Panc1 (cell line): ENCODE measurements around the gene ATF5. TPM values are rescaled to one million over a fixed set of nuclear protein-coding genes. Genes with fewer than 3 reads are reported as not detected.

Source experiments
- ATAC-seq: fragments of 200-7000 bp; cut with Tn5 transposase; 2 replicates; pipeline ENCODE4 v1.9.1; 2020; ENCODE audit warnings: mild to moderate bottlenecking, moderate library complexity
- BruUV-seq: library from RNA; stranded (reverse); fragments of 400-500 nt; replicated peaks from 2 replicates; lab custom pipeline; 2021; lab: Mats Ljungman, UMichigan
- CTCF ChIA-PET: fragments of 300-600 bp; sonication (Branson Sonifier 250); formaldehyde crosslinking; loops from one replicate; lab custom pipeline; 2022; ENCODE audit warnings: antibody characterized with exemption; lab: Charles Lee
- POLR2A ChIA-PET: fragments of 300-600 bp; sonication (Branson Sonifier 250); formaldehyde crosslinking; loops from one replicate; lab custom pipeline; 2022; ENCODE audit warnings: antibody characterized with exemption; lab: Charles Lee
- DNase-seq: peaks from one replicate; pipeline ENCODE4 v3.0.0-alpha.2; 2010; ENCODE audit warnings: low read depth, low spot score
- H3K27ac ChIP-seq: 2 replicates; pipeline ENCODE4 v1.5.1; 2011; ENCODE audit warnings: mild to moderate bottlenecking, low read length, inconsistent platforms
- H3K27me3 ChIP-seq: fragments of 200-500 bp; sonication (Bioruptor generic); 2 replicates; pipeline ENCODE4 v1.6.0; 2014; ENCODE audit warnings: low read length, inconsistent platforms; ENCODE audit not compliant: control insufficient read depth, insufficient read depth
- H3K36me3 ChIP-seq: fragments of 200-500 bp; sonication (Bioruptor generic); 2 replicates; pipeline ENCODE4 v1.5.1; 2014; ENCODE audit warnings: inconsistent platforms, mild to moderate bottlenecking, low read length, moderate library complexity; ENCODE audit not compliant: control insufficient read depth, insufficient read depth
- H3K4me1 ChIP-seq: 2 replicates; pipeline ENCODE4 v1.5.1; 2011; ENCODE audit warnings: inconsistent platforms, mild to moderate bottlenecking, low read length, moderate library complexity; ENCODE audit not compliant: control insufficient read depth, insufficient read depth
- H3K4me3 ChIP-seq, 2 experiments: 2 replicates each; pipeline ENCODE4 v1.5.1; 2011 to 2012; ENCODE audit warnings: low read depth in 2 of 2, low read length in 2 of 2, mild to moderate bottlenecking in 2 of 2, inconsistent platforms in 1 of 2, moderate library complexity in 1 of 2
- H3K9me3 ChIP-seq: fragments of 200-500 bp; sonication (Bioruptor generic); 2 replicates; pipeline ENCODE4 v1.5.1; 2014; ENCODE audit warnings: low read depth, mild to moderate bottlenecking, inconsistent platforms, low read length, moderate library complexity; ENCODE audit not compliant: control insufficient read depth, insufficient read depth
- CTCF ChIP-seq: fragments of 450-650 bp; IDR thresholded peaks from 2 replicates; pipeline ENCODE4 v1.5.1; 2017; ENCODE audit warnings: mild to moderate bottlenecking
- POLR2AphosphoS5 ChIP-seq: IDR thresholded peaks from 2 replicates; pipeline ENCODE4 v1.6.1; 2012; ENCODE audit warnings: mild to moderate bottlenecking, low read depth, low read length, moderate library complexity
- SIN3A ChIP-seq: IDR thresholded peaks from 2 replicates; pipeline ENCODE4 v1.6.1; 2012; ENCODE audit warnings: low read depth, mild to moderate bottlenecking, low read length, moderate library complexity, borderline replicate concordance; ENCODE audit not compliant: insufficient read depth
- TCF7L2 ChIP-seq: IDR thresholded peaks from 2 replicates; pipeline ENCODE4 v1.6.1; 2011; ENCODE audit warnings: mild to moderate bottlenecking, low read depth, low read length, inconsistent platforms
- in situ Hi-C: cut with HindIII; loops from 2 replicates; pipeline ENCODE4 v1.10.0; 2016; ENCODE audit warnings: low sequenced_read_pairs, low pct_unique_long_range_greater_than_20kb
- intact Hi-C: fragments of 100-400 bp; cut with micrococcal nuclease; formaldehyde crosslinking; loops from one replicate; pipeline ENCODE4 v1.10.0; 2022; ENCODE audit not compliant: unreplicated experiment
- total RNA-seq: library from RNA; stranded (reverse); gene quantifications from one replicate; pipeline ENCODE4 v1.2.1, GENCODE V29; 2021; ENCODE audit not compliant: unreplicated experiment
- TF ChIP-seq, protein P1 (sequence below), 2 experiments: IDR thresholded peaks; 2 replicates each; pipeline ENCODE4 v1.6.1; 2011 to 2012; ENCODE audit warnings: low read depth in 2 of 2, control low read depth in 1 of 2, low read length in 1 of 2, mild to moderate bottlenecking in 1 of 2, moderate library complexity in 1 of 2; ENCODE audit not compliant: insufficient read depth in 1 of 2

The ATF5 gene
- total RNA-seq, 1 experiment from 2014 or later, result 104 TPM

DNA sequence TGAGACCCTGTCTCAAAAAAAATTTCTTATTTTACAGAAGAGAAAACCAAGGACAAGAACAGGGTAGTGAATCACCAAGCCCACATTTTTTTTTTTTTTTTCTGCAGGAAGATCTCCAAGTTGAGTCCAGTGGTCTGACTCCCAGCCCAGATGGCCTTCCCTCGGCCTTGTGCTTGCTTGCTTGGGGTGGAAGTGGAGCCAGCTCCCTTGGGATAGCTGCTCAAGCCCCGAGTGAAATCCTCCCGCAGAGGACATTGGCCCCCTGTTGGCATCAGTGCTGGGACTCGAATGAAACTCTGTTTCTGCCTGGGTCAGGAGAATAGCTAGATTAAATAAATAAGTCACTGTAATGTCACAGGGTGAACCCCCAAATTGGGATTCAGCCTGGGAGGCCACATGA, 9.7 kb downstream of the ATF5 start:
- CTCF ChIA-PET, result interaction anchor here (0.7 kb wide), 1 partner anchor 49 kb away, joined by 4 read pairs; no protein-coding TSS in a partner anchor
- no peaks in the 10 kb centered on the region for H3K4me1 ChIP-seq
- no peaks in the 10 kb centered on the region for H3K27me3 ChIP-seq
- H3K9me3 ChIP-seq, result no peaks in the 10 kb centered on the region
- H3K4me3 ChIP-seq, result no peak overlapping the region
- DNase-seq, result no peak
- no peaks in the 10 kb centered on the region for H3K36me3 ChIP-seq
- intact Hi-C loops (no loop called here), in situ Hi-C loops (no loop called here)
- H3K27ac ChIP-seq, result no peak overlapping the region
- POLR2A ChIA-PET, result no interaction called here
- no peak for ATAC-seq
- TF ChIP-seq TCF7L2 (no peak), CTCF (no peak), POLR2AphosphoS5 (no peak), SIN3A (no peak)
- TF ChIP-seq, protein P1, sequence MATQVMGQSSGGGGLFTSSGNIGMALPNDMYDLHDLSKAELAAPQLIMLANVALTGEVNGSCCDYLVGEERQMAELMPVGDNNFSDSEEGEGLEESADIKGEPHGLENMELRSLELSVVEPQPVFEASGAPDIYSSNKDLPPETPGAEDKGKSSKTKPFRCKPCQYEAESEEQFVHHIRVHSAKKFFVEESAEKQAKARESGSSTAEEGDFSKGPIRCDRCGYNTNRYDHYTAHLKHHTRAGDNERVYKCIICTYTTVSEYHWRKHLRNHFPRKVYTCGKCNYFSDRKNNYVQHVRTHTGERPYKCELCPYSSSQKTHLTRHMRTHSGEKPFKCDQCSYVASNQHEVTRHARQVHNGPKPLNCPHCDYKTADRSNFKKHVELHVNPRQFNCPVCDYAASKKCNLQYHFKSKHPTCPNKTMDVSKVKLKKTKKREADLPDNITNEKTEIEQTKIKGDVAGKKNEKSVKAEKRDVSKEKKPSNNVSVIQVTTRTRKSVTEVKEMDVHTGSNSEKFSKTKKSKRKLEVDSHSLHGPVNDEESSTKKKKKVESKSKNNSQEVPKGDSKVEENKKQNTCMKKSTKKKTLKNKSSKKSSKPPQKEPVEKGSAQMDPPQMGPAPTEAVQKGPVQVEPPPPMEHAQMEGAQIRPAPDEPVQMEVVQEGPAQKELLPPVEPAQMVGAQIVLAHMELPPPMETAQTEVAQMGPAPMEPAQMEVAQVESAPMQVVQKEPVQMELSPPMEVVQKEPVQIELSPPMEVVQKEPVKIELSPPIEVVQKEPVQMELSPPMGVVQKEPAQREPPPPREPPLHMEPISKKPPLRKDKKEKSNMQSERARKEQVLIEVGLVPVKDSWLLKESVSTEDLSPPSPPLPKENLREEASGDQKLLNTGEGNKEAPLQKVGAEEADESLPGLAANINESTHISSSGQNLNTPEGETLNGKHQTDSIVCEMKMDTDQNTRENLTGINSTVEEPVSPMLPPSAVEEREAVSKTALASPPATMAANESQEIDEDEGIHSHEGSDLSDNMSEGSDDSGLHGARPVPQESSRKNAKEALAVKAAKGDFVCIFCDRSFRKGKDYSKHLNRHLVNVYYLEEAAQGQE (IDR thresholded peaks at IDR 0.05; ENCODE audit: insufficient read depth in 1 of 2, low read depth in 2 of 2, low read length in 1 of 2), result no peak
- no TSS peak for BruUV-seq

GRCh38 chr19:49939721-49940481, 10.9 kb downstream of the ATF5 start:
- no peak overlapping the region for H3K27ac ChIP-seq
- no peaks in the 10 kb centered on the region for H3K27me3 ChIP-seq
- no peak for ATAC-seq
- no peaks in the 10 kb centered on the region for H3K9me3 ChIP-seq
- H3K36me3 ChIP-seq, result no peaks in the 10 kb centered on the region
- in situ Hi-C loops, result no loop called here
- intact Hi-C loops, result no loop called here
- no peaks in the 10 kb centered on the region for H3K4me1 ChIP-seq
- BruUV-seq, result no TSS peak
- POLR2A ChIA-PET, result no interaction called here
- TF ChIP-seq CTCF, result no peak
- CTCF ChIA-PET, result no interaction called here
- no peak overlapping the region for H3K4me3 ChIP-seq
- DNase-seq, result no peak
